Suprapubic skin (tissue), 4 donors: ENCODE results near the gene NR6A1.

Source experiments
- CTCF ChIP-seq, 2 donors: fragments of 200-600 bp in 1 of 2; fragments of 450-650 bp in 1 of 2; sonication (generic) in 1 of 2; IDR thresholded peaks; one replicate each; pipeline ENCODE4 v1.5.1; 2016 to 2019; ENCODE audit warnings: antibody characterized with exemption in 2 of 2, mild to moderate bottlenecking in 1 of 2, moderate library complexity in 1 of 2
- EP300 ChIP-seq: sonication (generic); formaldehyde crosslinking; IDR thresholded peaks from one replicate; pipeline ENCODE4 v1.6.1; 2017; ENCODE audit warnings: antibody characterized with exemption
- POLR2A ChIP-seq, 2 donors: fragments of 450-650 bp; IDR thresholded peaks; one replicate each; pipeline ENCODE4 v1.6.1; 2017; ENCODE audit warnings: antibody characterized with exemption in 2 of 2, mild to moderate bottlenecking in 2 of 2, moderate library complexity in 2 of 2
- POLR2AphosphoS5 ChIP-seq, 3 donors: sonication (generic); formaldehyde crosslinking; IDR thresholded peaks; one replicate each; pipeline ENCODE4 v1.6.1; 2017; ENCODE audit warnings: antibody characterized with exemption in 3 of 3

DNA sequence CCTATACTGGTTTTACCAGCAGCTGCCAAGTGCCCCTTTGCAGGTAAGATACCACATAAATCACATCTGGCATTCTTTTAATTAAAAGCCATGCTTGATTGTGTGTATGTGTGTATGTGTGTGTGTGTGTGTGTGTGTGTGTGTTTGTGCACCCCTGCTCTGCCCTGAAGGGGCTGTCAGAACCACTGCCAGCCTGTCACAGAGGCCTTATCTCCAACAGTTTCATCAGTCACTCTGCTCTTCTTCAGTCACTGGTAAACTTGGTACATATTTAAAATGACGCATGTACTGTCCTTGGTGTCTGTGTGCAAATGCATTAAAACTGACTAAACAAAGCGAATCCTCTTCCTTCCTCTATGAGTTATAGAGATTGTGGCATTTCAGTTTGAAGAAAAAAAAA, 244.9 kb downstream of the NR6A1 start:
- no peak for TF ChIP-seq CTCF (IDR thresholded peaks at IDR 0.05)
- TF ChIP-seq POLR2A (IDR thresholded peaks at IDR 0.05), result no peak
- no peak for TF ChIP-seq POLR2AphosphoS5 (IDR thresholded peaks at IDR 0.05)
- TF ChIP-seq EP300, result no peak
